ENCODE results near the gene TNRC18. TPM values are rescaled to one million over a fixed set of nuclear protein-coding genes. Genes with fewer than 3 reads are reported as not detected.
A peak's percentile ranks its signal among the peaks of the same experiment; 100 is the strongest.
"Not testable (repeated sequence)": the region's sequence is repeated elsewhere in the genome, so short reads cannot be mapped to it uniquely, and the experiment has no call there.

Gene TNRC18
- total RNA-seq, 1 donor from 2014 or later = 169 TPM

DNA sequence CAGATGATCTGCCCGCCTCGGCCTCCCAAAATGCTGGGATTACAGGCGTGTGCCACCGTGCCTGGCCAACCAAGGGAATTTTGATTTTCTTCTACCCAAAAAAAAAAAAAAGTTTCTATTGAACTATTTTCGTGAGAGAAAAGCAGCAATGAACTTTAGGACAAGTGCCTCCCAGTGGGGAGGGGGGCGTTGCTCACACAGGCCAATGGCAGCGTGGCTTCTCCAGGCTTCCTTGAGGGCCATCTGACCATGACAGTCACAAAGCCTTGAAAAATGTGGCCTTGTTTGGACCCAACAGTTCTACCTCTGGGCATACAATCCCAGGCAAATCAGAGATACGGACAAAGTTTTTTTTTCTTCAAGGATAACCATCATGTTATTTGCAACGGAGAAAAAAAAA is 56.0 kb downstream of the TNRC18 start:
- Mint-ChIP-seq H3K27me3 (no peaks in the 10 kb centered on the region), H3K9me3 (no peaks in the 10 kb centered on the region), H3K27ac (no peak overlapping the region), H3K36me3 (peaks cover 15% of the 10 kb centered on the region), H3K4me3 (no peak overlapping the region), H3K4me1 (ENCODE audit: unreplicated experiment) (peaks cover 8% of the 10 kb centered on the region)
- TF ChIP-seq CTCF (conservative IDR thresholded peaks at IDR 0.05) = no peak
- no peak for DNase-seq (ENCODE audit: extremely low spot score, unreplicated experiment)

GRCh38 chr7:5365976-5366625 is 57.5 kb downstream of the TNRC18 start:
- peak overlapping the region; percentile 67 for H3K27ac Mint-ChIP-seq
- TF ChIP-seq CTCF (conservative IDR thresholded peaks at IDR 0.05) = peak; percentile 89
- DNase-seq (ENCODE audit: extremely low spot score, unreplicated experiment); H3K4me1 Mint-ChIP-seq (ENCODE audit: unreplicated experiment); H3K9me3 Mint-ChIP-seq; H3K27me3 Mint-ChIP-seq: not testable (repeated sequence)
- peak overlapping the region; percentile 34 for H3K4me3 Mint-ChIP-seq
- peaks cover 15% of the 10 kb centered on the region for H3K36me3 Mint-ChIP-seq

GRCh38 chr7:5363729-5364128 is 59.9 kb downstream of the TNRC18 start:
- Mint-ChIP-seq H3K9me3 (no peaks in the 10 kb centered on the region), H3K4me3 (no peak overlapping the region), H3K36me3 (peaks cover 15% of the 10 kb centered on the region), H3K27ac (peak overlapping the region; percentile 46), H3K4me1 (ENCODE audit: unreplicated experiment) (peaks cover 6% of the 10 kb centered on the region), H3K27me3 (no peaks in the 10 kb centered on the region)
- no peak for TF ChIP-seq CTCF (conservative IDR thresholded peaks at IDR 0.05)
- no peak for DNase-seq (ENCODE audit: extremely low spot score, unreplicated experiment)

DNA sequence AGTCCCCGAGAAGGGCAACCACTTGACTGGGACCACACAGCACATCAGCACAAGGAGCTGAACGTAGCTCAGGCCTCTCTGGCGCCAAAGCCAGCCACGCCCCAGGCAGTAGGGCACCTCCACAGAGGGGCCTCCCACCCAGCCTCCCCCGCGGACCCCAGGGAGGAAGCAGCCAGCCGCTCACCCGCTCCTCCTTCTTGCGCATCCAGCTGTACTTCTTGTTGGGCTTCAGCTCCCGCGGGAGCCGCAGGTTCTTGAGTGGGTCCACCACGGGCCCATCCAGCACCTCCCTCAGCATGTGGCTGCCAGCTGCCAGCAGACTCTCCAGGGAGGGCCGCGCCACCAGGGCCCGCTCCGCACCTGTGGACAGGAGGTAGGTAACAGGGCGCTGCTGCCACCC is 61.2 kb downstream of the TNRC18 start:
- Mint-ChIP-seq H3K9me3 (no peaks in the 10 kb centered on the region), H3K4me1 (ENCODE audit: unreplicated experiment) (peaks cover 4% of the 10 kb centered on the region), H3K27me3 (no peaks in the 10 kb centered on the region), H3K36me3 (peaks cover 22% of the 10 kb centered on the region), H3K27ac (no peak overlapping the region), H3K4me3 (no peak overlapping the region)
- no peak for TF ChIP-seq CTCF (conservative IDR thresholded peaks at IDR 0.05)
- DNase-seq (ENCODE audit: extremely low spot score, unreplicated experiment) = no peak

DNA sequence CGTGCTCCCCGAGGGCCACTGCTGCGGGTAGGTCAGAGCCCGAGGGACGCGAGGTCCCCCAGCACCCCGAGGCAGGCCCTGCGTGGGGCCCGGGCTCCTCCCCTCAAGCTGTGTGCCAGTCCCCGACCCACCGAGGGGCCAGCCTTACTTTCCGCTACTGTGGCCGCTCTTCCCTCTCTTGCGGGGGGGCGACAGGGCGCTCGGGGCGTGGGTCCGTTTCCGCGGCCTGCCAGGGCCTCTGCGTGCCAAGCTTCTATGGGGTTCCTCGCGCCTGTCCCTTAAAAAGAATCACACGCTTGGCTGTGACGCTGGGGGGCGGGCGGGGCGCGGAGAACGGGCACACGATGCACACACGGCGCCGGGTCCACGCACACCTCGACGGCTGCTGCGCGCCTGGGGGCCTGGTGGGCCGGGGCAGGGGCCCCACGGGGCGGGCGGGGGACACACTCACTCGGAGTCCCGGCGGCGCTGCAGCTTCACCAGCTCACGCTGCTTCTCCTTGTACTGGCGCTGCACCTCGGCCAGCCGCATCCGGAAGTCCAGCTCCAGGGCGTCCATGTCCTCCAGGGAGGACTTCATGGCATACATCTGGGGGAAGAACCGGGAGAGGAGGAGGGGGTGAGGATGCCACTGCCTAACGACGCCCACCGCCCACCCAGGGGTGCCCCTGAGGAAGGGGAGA is 62.0 kb downstream of the TNRC18 start:
- no peak for DNase-seq (ENCODE audit: extremely low spot score, unreplicated experiment)
- Mint-ChIP-seq H3K4me3 (no peak overlapping the region), H3K27me3 (no peaks in the 10 kb centered on the region), H3K9me3 (no peaks in the 10 kb centered on the region), H3K4me1 (ENCODE audit: unreplicated experiment) (peaks cover 1% of the 10 kb centered on the region), H3K27ac (no peak overlapping the region), H3K36me3 (peaks cover 26% of the 10 kb centered on the region)
- TF ChIP-seq CTCF (conservative IDR thresholded peaks at IDR 0.05) = no peak
